ENCODE results near the gene EIF2S3. TPM values are rescaled to one million over a fixed set of nuclear protein-coding genes. Genes with fewer than 3 reads are reported as not detected.

EIF2S3 gene
- 100 to 1,000 TPM; 121 to 384 (median 267) TPM for total RNA-seq
- 100 to 1,000 TPM; 149 to 187 TPM for polyA plus RNA-seq
- long read RNA-seq, donor 1, transcript EIF2S3-201 (12 exons, 2,858 nt) = major isoform, 1,558 of 1,786 reads
- long read RNA-seq, donor 1, partial matches to known transcripts = 111 of 1,786 reads
- long read RNA-seq, donor 1, other reads (novel, unspliced or antisense) = 117 of 1,786 reads
- long read RNA-seq, donor 2, transcript EIF2S3-201 (12 exons, 2,858 nt) = major isoform, 28 of 41 reads
- long read RNA-seq, donor 2, partial matches to known transcripts = 13 of 41 reads
- long read RNA-seq, donor 2, other reads (novel, unspliced or antisense) = 0 of 41 reads
- long read RNA-seq, donor 3, transcript EIF2S3-201 (12 exons, 2,858 nt) = major isoform, 503 of 553 reads
- long read RNA-seq, donor 3, partial matches to known transcripts = 19 of 553 reads
- long read RNA-seq, donor 3, other reads (novel, unspliced or antisense) = 30 of 553 reads

DNA sequence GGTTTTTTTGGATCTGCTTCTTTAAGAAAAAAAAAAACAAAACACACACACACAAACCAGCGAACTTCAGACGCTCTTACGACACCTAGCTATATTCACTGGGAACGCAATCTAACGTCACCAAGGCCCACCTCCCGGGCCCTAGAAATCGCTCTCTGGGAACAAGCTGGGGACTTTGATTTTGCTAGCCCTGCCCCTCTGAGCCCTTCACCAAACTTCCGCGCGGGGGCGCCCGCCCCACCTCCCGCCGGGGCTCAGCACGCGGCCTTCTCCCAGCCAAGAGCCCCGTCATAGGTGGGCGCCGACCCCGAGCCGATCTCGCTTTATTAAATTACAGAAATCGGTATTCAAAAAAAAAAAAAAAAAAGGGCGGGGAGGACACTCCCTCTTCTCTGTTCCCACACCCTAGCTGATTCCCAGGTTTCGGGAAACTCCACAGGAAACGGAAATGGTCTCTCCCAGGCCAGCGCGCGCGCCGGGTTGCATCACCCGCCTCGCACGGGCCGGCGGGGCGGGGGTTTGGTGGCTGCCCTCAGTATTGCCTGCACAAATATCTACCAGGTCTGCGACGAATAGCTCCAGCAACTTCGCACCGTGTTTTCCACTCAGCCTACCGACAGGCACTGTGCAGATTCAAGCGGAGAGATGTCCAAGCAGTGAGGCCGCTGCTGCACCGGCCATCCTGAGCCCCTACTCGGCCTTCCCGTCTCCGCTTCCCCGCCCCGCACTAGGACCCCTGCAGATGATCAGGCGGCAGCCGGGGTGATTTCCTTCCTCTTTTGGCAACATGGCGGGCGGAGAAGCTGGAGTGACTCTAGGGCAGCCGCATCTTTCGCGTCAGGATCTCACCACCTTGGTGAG is at the start of gene EIF2S3:
TSS of gene EIF2S3 (plus strand) at position 775 of the 861 bp plus-strand sequence. CDS start at position 788, 13 bp downstream.
- H3K36me3 ChIP-seq = no peaks in the 10 kb centered on the region
- TF ChIP-seq, protein P1, sequence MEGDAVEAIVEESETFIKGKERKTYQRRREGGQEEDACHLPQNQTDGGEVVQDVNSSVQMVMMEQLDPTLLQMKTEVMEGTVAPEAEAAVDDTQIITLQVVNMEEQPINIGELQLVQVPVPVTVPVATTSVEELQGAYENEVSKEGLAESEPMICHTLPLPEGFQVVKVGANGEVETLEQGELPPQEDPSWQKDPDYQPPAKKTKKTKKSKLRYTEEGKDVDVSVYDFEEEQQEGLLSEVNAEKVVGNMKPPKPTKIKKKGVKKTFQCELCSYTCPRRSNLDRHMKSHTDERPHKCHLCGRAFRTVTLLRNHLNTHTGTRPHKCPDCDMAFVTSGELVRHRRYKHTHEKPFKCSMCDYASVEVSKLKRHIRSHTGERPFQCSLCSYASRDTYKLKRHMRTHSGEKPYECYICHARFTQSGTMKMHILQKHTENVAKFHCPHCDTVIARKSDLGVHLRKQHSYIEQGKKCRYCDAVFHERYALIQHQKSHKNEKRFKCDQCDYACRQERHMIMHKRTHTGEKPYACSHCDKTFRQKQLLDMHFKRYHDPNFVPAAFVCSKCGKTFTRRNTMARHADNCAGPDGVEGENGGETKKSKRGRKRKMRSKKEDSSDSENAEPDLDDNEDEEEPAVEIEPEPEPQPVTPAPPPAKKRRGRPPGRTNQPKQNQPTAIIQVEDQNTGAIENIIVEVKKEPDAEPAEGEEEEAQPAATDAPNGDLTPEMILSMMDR (IDR thresholded peaks at IDR 0.05) = peak; percentile 62 to 85 (median 63)
- TF ChIP-seq POLR2A (IDR thresholded peaks at IDR 0.05) (peak; percentile 41), EP300 (IDR thresholded peaks at IDR 0.05) (peak; percentile 73)
- peak within 1 kb of the TSS; percentile 50 to 91 for H3K27ac ChIP-seq
- DNase-seq = peak; percentile 89 to 93 (median 92)
- H3K27me3 ChIP-seq = no peaks in the 10 kb centered on the region
- H3K4me3 ChIP-seq = peak within 1 kb of the TSS; percentile 95
- intact Hi-C loops (cut with DNase I) = loop anchor here in 2 of 4 donors (5.0 to 10.0 kb wide), 3 partner anchors 90 to 147 kb away; partner anchors contain the start of genes ZFX (in 2 of the 2), APOO (in 1 of the 2) and CXorf58 (in 1 of the 2)
- H3K9me3 ChIP-seq = no peaks in the 10 kb centered on the region
- WGBS, 3 donors = 1 to 5% (median 4%) methylated on average over 55 to 57 of the region's 57 CpGs
- no peaks in the 10 kb centered on the region for H3K4me1 ChIP-seq (ENCODE audit: insufficient read depth)

DNA sequence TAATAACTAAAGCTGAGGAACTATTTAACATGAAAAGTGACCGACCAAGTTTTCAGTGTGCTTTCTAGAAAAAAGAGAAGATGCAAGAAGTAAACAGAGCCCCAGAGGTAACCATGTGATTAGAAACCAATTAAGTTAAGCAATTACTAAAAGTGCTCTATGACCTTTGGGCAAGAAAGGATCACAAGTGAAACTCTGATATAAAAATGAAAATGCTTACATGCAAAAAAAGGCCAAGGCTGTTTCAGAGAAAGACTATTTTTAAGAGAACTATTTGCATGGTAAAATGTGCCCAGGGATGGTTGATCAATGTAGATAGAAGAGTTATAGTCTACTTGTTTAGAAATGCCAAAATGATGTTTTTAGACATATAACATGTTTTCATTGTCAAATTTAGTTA is 49.7 kb upstream of the EIF2S3 start:
- TF ChIP-seq, protein P1 (IDR thresholded peaks at IDR 0.05) = no peak
- TF ChIP-seq EP300 (IDR thresholded peaks at IDR 0.05) = no peak
- TF ChIP-seq POLR2A (IDR thresholded peaks at IDR 0.05) = no peak
- intact Hi-C loops (cut with DNase I) = no loop called here
- H3K27ac ChIP-seq = no peak overlapping the region
- no peaks in the 10 kb centered on the region for H3K36me3 ChIP-seq
- DNase-seq = no peak
- no peaks in the 10 kb centered on the region for H3K9me3 ChIP-seq
- H3K4me3 ChIP-seq = no peak overlapping the region
- 58 to 83% (median 76%) methylated on average over 1 of the region's 1 CpG for WGBS, 3 donors
- H3K27me3 ChIP-seq = no peaks in the 10 kb centered on the region
- H3K4me1 ChIP-seq (ENCODE audit: insufficient read depth) = no peaks in the 10 kb centered on the region

DNA sequence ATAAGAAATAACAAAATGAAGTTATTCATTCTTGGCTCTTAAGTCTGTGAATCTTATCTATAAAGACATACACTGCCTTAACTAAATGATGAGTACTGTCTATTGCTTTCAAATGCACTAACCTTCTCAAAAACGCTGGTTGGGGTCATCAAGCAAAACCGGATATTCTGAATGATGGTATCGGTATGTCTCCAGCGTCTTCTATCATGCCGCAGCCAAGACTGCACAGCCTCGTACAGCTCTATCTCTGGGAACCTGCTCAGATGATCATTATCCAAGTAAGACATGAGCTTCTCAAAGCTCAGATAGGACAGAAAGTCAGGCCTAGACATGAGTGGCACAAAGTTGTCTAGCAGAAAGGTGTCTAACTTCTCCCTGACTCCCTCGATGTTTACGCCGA is 48.9 kb upstream of the EIF2S3 start:
- Histone ChIP-seq H3K4me3 (no peak overlapping the region), H3K27ac (no peak overlapping the region), H3K9me3 (no peaks in the 10 kb centered on the region), H3K36me3 (no peaks in the 10 kb centered on the region), H3K27me3 (no peaks in the 10 kb centered on the region), H3K4me1 (ENCODE audit: insufficient read depth) (no peaks in the 10 kb centered on the region)
- 75 to 80% (median 80%) methylated on average over 9 of the region's 9 CpGs for WGBS, 3 donors
- TF ChIP-seq, protein P1 (IDR thresholded peaks at IDR 0.05) = no peak
- TF ChIP-seq EP300 (IDR thresholded peaks at IDR 0.05) (no peak), POLR2A (IDR thresholded peaks at IDR 0.05) (no peak)
- no peak for DNase-seq
- intact Hi-C loops (cut with DNase I) = no loop called here

DNA sequence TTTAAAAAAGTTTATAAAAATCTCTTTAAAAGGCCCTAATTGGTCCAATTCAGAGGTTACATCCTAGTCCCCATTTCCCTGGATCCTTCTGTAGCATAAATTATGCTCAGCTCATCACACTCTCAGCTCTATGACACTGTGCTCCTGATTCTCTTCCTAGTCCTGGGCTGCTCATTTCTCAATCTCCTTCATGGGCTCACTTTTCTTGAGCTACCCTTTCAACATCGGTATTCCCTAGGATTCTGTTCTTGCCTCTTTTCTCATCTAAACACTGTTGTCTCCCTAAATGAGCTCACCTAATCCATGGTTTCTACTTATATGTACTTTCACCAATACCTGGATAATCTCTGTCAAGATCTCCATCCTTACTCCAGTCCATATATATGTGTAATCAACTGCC is 42.5 kb upstream of the EIF2S3 start:
- WGBS, 3 donors = 80 to 93% (median 84%) methylated on average over 1 of the region's 1 CpG
- H3K4me1 ChIP-seq (ENCODE audit: insufficient read depth) = no peaks in the 10 kb centered on the region
- TF ChIP-seq, protein P1 (IDR thresholded peaks at IDR 0.05) = no peak
- TF ChIP-seq EP300 (IDR thresholded peaks at IDR 0.05) = no peak
- no peak for TF ChIP-seq POLR2A (IDR thresholded peaks at IDR 0.05)
- H3K27ac ChIP-seq = no peak overlapping the region
- no peak for DNase-seq
- no peak overlapping the region for H3K4me3 ChIP-seq
- H3K36me3 ChIP-seq = no peaks in the 10 kb centered on the region
- H3K27me3 ChIP-seq = no peaks in the 10 kb centered on the region
- intact Hi-C loops (cut with DNase I) = no loop called here
- no peaks in the 10 kb centered on the region for H3K9me3 ChIP-seq

Data from ovary (tissue), 10 donors.